WTC11 (cell line): ENCODE measurements around the gene RAB40B. TPM values are rescaled to one million over a fixed set of nuclear protein-coding genes. Genes with fewer than 3 reads are reported as not detected.
A peak's percentile ranks its signal among the peaks of the same experiment; 100 is the strongest.

Source experiments
- ATAC-seq: fragments of 200-7000 bp; cut with Tn5 transposase; 2 replicates; pipeline ENCODE4 v1.10.0; 2021; ENCODE audit warnings: mild to moderate bottlenecking, moderate library complexity
- CTCF ChIA-PET: fragments of 300-600 bp; sonication (Branson Sonifier 250); formaldehyde crosslinking; loops from one replicate; lab custom pipeline; 2021; ENCODE audit warnings: antibody characterized with exemption; lab: Charles Lee
- POLR2A ChIA-PET: fragments of 350-600 bp; sonication (Branson Sonifier 250); formaldehyde crosslinking; loops from one replicate; lab custom pipeline; 2021; ENCODE audit warnings: antibody characterized with exemption; lab: Charles Lee
- DNase-seq: peaks from one replicate; pipeline ENCODE4 v3.0.0; 2021; ENCODE audit warnings: low spot score
- H3K27ac Mint-ChIP-seq: 2 replicates; pipeline ENCODE4 v1.8.0; 2021; ENCODE audit warnings: mixed read lengths
- H3K27me3 Mint-ChIP-seq: 2 replicates; pipeline ENCODE4 v1.8.0; 2021; ENCODE audit warnings: low read depth, mild to moderate bottlenecking, moderate library complexity, mixed read lengths
- H3K36me3 Mint-ChIP-seq: 2 replicates; pipeline ENCODE4 v1.8.0; 2021; ENCODE audit warnings: mixed read lengths
- H3K4me1 Mint-ChIP-seq: 2 replicates; pipeline ENCODE4 v1.8.0; 2022; ENCODE audit warnings: mixed read lengths
- H3K4me3 Mint-ChIP-seq: 2 replicates; pipeline ENCODE4 v1.8.0; 2021; ENCODE audit warnings: mild to moderate bottlenecking, moderate library complexity, mixed read lengths
- H3K9me3 Mint-ChIP-seq: 2 replicates; pipeline ENCODE4 v1.8.0; 2021; ENCODE audit warnings: mixed read lengths
- ARID4B ChIP-seq: sonication (generic); formaldehyde crosslinking; IDR thresholded peaks from 2 replicates; pipeline ENCODE4 v1.8.0; 2023; ENCODE audit warnings: missing genetic modification reagents, mild to moderate bottlenecking, borderline replicate concordance
- ATF6 ChIP-seq: sonication (generic); formaldehyde crosslinking; IDR thresholded peaks from 2 replicates; pipeline ENCODE4 v1.8.1; 2023; ENCODE audit warnings: mild to moderate bottlenecking, missing genetic modification reagents
- CBFB ChIP-seq: sonication (generic); formaldehyde crosslinking; IDR thresholded peaks from 2 replicates; pipeline ENCODE4 v1.8.1; 2022; ENCODE audit warnings: mild to moderate bottlenecking, low read depth, missing genetic modification reagents
- EMX1 ChIP-seq: fragments of 250-450 bp; sonication (Bioruptor Pico); IDR thresholded peaks from 2 replicates; pipeline ENCODE4 v1.8.0; 2021; ENCODE audit warnings: mild to moderate bottlenecking
- ESRRA ChIP-seq: sonication (generic); formaldehyde crosslinking; IDR thresholded peaks from 2 replicates; pipeline ENCODE4 v1.8.1; 2022; ENCODE audit warnings: mild to moderate bottlenecking, missing genetic modification reagents, borderline replicate concordance
- GRHL2 ChIP-seq: fragments of 250-450 bp; sonication (Bioruptor Pico); IDR thresholded peaks from 2 replicates; pipeline ENCODE4 v1.8.0; 2022; ENCODE audit warnings: mild to moderate bottlenecking, moderate library complexity; ENCODE audit not compliant: insufficient replicate concordance, severe bottlenecking
- HMGXB4 ChIP-seq: sonication (generic); formaldehyde crosslinking; IDR thresholded peaks from 2 replicates; pipeline ENCODE4 v1.8.1; 2023; ENCODE audit warnings: mild to moderate bottlenecking, moderate library complexity, missing genetic modification reagents
- JAZF1 ChIP-seq: fragments of 250-450 bp; sonication (Bioruptor Pico); IDR thresholded peaks from 2 replicates; pipeline ENCODE4 v1.9.0; 2021; ENCODE audit warnings: moderate library complexity, mild to moderate bottlenecking, inconsistent platforms
- MXD4 ChIP-seq: fragments of 250-450 bp; sonication (Bioruptor Pico); IDR thresholded peaks from 2 replicates; pipeline ENCODE4 v1.8.0; 2021; ENCODE audit warnings: mild to moderate bottlenecking, moderate library complexity, borderline replicate concordance
- NR1H2 ChIP-seq: sonication (generic); formaldehyde crosslinking; IDR thresholded peaks from 2 replicates; pipeline ENCODE4 v1.9.0; 2021; ENCODE audit warnings: mild to moderate bottlenecking, moderate library complexity, missing genetic modification reagents
- SMAD4 ChIP-seq: sonication (generic); formaldehyde crosslinking; IDR thresholded peaks from 2 replicates; pipeline ENCODE4 v1.8.0; 2022; ENCODE audit warnings: mild to moderate bottlenecking, missing genetic modification reagents
- STAT6 ChIP-seq: sonication (generic); formaldehyde crosslinking; conservative IDR thresholded peaks from 2 replicates; pipeline ENCODE4 v1.8.1; 2023; ENCODE audit warnings: mild to moderate bottlenecking, low read depth, missing genetic modification reagents, moderate library complexity
- ZMAT4 ChIP-seq: fragments of 250-450 bp; sonication (Bioruptor Pico); IDR thresholded peaks from 2 replicates; pipeline ENCODE4 v1.9.0; 2021; ENCODE audit warnings: mild to moderate bottlenecking
- ZNF121 ChIP-seq: sonication (generic); formaldehyde crosslinking; IDR thresholded peaks from 2 replicates; pipeline ENCODE4 v1.8.0; 2023; ENCODE audit warnings: missing genetic modification reagents
- ZNF263 ChIP-seq: sonication (generic); formaldehyde crosslinking; IDR thresholded peaks from 2 replicates; pipeline ENCODE4 v1.8.1; 2022; ENCODE audit warnings: low read depth, mild to moderate bottlenecking, moderate library complexity, missing genetic modification reagents
- ZNF532 ChIP-seq: fragments of 250-450 bp; sonication (Bioruptor Pico); IDR thresholded peaks from 2 replicates; pipeline ENCODE4 v1.9.0; 2021; ENCODE audit warnings: mild to moderate bottlenecking, borderline replicate concordance
- total RNA-seq: library from RNA; stranded (reverse); gene quantifications from 3 replicates; pipeline ENCODE4 v1.2.3, GENCODE V29; 2021

The RAB40B gene
- total RNA-seq, 1 experiment from 2014 or later, result 3.1 TPM

- TF ChIP-seq STAT6 (no peak), ARID4B (CRISPR knock-in tag) (no peak)
Observed at GRCh38 chr17:82693168-82693867, 5.2 kb downstream of the RAB40B start (continued).

GRCh38 chr17:82692268-82692667 is 6.2 kb downstream of the RAB40B start:
- TF ChIP-seq GRHL2 (CRISPR knock-in tag), result no peak
- no peak for TF ChIP-seq SMAD4 (CRISPR knock-in tag)
- TF ChIP-seq ZNF263, result no peak
- no peak for TF ChIP-seq JAZF1 (CRISPR knock-in tag)
- TF ChIP-seq MXD4 (CRISPR knock-in tag), result no peak
- peak; percentile 6; the same call in 1 of the 2 replicates for TF ChIP-seq ZNF121 (CRISPR knock-in tag)
- no peak for TF ChIP-seq CBFB (CRISPR knock-in tag)
- POLR2A ChIA-PET, result no interaction called here
- H3K36me3 Mint-ChIP-seq, result peaks cover 4% of the 10 kb centered on the region
- peaks cover 8% of the 10 kb centered on the region for H3K9me3 Mint-ChIP-seq
- H3K4me3 Mint-ChIP-seq, result no peak overlapping the region
- H3K27ac Mint-ChIP-seq, result no peak overlapping the region
- no peaks in the 10 kb centered on the region for H3K4me1 Mint-ChIP-seq
- CTCF ChIA-PET, result no interaction called here
- H3K27me3 Mint-ChIP-seq, result peaks cover 32% of the 10 kb centered on the region
- DNase-seq (no peak), ATAC-seq (no peak)

GRCh38 chr17:82691714-82692113 is 6.8 kb downstream of the RAB40B start:
- Mint-ChIP-seq H3K4me3 (no peak overlapping the region), H3K27ac (no peak overlapping the region), H3K9me3 (peaks cover 8% of the 10 kb centered on the region), H3K27me3 (peaks cover 26% of the 10 kb centered on the region), H3K4me1 (no peaks in the 10 kb centered on the region), H3K36me3 (peaks cover 4% of the 10 kb centered on the region)
- ATAC-seq (no peak), DNase-seq (no peak)
- POLR2A ChIA-PET, result no interaction called here
- CTCF ChIA-PET, result no interaction called here
- TF ChIP-seq HMGXB4, result no peak
- TF ChIP-seq MXD4 (CRISPR knock-in tag), result no peak
- no peak for TF ChIP-seq NR1H2 (CRISPR knock-in tag)
- no peak for TF ChIP-seq ZMAT4 (CRISPR knock-in tag)
- TF ChIP-seq EMX1 (CRISPR knock-in tag), result no peak
- TF ChIP-seq ESRRA (CRISPR knock-in tag), result no peak
- no peak for TF ChIP-seq GRHL2 (CRISPR knock-in tag)
- TF ChIP-seq ZNF532, result no peak
- no peak for TF ChIP-seq ATF6
